Purkinje cell (primary cell): ENCODE results near the gene CD300E. TPM values are rescaled to one million over a fixed set of nuclear protein-coding genes. Genes with fewer than 3 reads are reported as not detected.

Experiments
- polyA plus RNA-seq: library from polyadenylated mRNA; unstranded; fragments of >200 nt; fragmentation: Nextera tagmentation; gene quantifications from 2 replicates; pipeline ENCODE4 v1.2.1, GENCODE V29; 2014

CD300E gene, protein sequence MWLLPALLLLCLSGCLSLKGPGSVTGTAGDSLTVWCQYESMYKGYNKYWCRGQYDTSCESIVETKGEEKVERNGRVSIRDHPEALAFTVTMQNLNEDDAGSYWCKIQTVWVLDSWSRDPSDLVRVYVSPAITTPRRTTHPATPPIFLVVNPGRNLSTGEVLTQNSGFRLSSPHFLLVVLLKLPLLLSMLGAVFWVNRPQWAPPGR
- polyA plus RNA-seq, result not detected in 2 replicates

DNA sequence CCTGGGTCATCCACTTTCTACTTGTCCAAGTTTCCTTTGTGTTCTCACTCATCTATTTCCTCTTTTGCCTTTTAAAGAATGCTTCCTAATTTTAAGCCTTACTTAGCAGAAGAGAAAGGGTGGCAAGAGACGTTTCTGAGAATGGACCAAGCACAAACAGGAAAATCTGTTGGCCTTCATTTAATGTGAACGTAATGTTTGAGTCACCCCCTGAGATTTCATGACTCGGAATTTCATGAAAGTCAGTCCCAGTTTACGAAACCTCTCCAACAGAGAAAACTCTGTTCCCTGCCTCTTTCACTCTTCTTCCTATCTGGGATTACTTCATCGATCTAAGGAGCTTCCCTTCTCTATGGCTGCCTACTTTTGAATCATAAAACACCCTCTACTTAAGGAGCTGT lies at the start of gene CD300E:
Gene CD300E (minus strand): TSS at position 46 of the 401 bp plus-strand sequence. CDS start 117 bp downstream, outside the sequence.

DNA sequence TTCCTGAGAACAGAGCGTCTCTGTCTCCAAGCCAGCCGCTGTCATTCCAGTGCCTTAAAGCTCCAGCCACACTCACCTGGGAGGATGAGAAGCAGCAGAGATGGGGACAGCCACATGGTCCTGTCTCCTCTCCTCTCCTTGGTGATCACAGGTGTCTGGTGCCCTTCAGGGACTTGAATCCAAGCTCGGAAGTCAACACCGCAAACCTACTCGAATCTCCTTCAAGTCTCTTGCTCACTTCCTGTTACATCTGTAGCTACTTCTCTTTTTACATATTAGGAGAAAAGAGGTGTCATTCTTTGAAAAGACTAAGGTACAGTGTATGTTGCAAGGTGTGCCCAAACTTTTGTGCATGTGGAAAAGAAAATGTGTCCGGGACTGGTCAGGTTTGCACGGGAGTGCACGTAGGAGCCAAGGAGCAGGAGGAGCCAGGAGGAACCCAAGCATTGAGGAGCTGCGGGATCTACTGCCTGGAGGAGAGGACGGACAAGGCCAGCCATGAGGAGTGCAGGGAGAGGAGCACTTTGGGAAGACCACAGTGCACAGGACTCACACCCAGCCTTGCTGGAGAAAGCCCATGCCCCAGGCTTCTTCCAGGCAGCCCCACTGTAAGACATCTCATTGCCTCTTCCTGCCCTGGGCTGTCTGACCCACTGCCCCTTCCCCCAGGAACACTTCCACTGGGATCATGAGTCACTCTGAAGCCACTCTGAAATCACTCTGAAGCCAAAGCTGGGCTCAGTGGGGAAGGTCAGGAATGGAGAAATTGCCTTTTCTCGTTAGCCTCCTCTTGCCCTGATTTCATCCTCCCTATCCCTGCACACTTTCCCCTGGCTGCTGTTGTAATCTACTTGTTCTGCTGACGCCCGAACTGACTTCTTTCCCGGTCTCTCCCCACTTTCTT lies 31.2 kb downstream of the CD300E start, which contains the start of gene CD300LD:
Gene CD300LD (minus strand): TSS at position 197 of the 904 bp plus-strand sequence. CDS start 81 bp downstream, at position 116.

DNA sequence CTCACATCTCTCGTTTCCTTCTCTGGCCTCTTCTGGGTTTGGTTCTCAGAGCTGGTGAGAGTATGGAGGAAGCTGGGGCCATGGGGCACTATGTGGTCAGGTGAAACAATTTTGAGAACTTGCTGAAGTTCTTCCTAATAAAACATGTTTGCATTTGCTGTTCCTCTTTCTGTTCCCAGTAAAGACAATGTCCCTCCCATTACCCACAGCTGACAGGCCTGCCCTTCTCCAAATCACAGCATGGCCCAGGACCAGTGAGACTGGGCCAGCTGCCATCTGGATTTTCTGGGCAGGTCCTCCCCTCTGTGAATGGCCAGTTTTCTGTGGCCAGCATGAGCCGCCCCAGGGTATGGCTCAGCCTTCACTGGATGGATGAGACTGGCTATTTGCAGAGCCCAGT lies 56.1 kb downstream of the CD300E start, which contains the start of gene CD300H:
Gene CD300H (minus strand): TSS at position 113 of the 400 bp plus-strand sequence.

Other genes with a start within 250 kb of the CD300E start
- 2.0 and 2.9 TPM in 2 replicates for gene GPRC5C, start 191.7 kb downstream of the CD300E start, polyA plus RNA-seq
- gene CD300A, start 157.1 kb downstream of the CD300E start, polyA plus RNA-seq, result not detected in 2 replicates
- gene CD300LB, start 92.3 kb downstream of the CD300E start, polyA plus RNA-seq, result not detected in 2 replicates
- not detected in 2 replicates for gene CD300C, start 77.6 kb downstream of the CD300E start, polyA plus RNA-seq
- not detected in 2 replicates for gene CD300H, start 56.2 kb downstream of the CD300E start, polyA plus RNA-seq
- not detected in 2 replicates for gene CD300LD, start 31.5 kb downstream of the CD300E start, polyA plus RNA-seq
- not detected in 2 replicates for gene CD300LF, start 89.2 kb upstream of the CD300E start, polyA plus RNA-seq
- 0.57 TPM in 1 of 2 replicates, not detected in the other for gene RAB37, start 113.5 kb upstream of the CD300E start, polyA plus RNA-seq
- 4.9 and 9.5 TPM in 2 replicates for gene NHERF1, start 124.9 kb upstream of the CD300E start, polyA plus RNA-seq
- 6.0 and 6.2 TPM in 2 replicates for gene NAT9, start 152.6 kb upstream of the CD300E start, polyA plus RNA-seq
- gene GRIN2C, start 236.1 kb upstream of the CD300E start, polyA plus RNA-seq, result 0.59 and 0.74 TPM in 2 replicates
- gene FDXR, start 249.3 kb upstream of the CD300E start, polyA plus RNA-seq, result 0.25 TPM in 1 of 2 replicates, not detected in the other